H1 (cell line): Measurements from ENCODE around the gene DENND11.

Experiments
- ASH2L ChIP-seq: fragments of 200-600, 300-600 bp; sonication (generic); IDR thresholded peaks from one replicate; pipeline ENCODE4 v1.7.1; 2017; ENCODE audit warnings: low read length
- BACH1 ChIP-seq: IDR thresholded peaks from 2 replicates; pipeline ENCODE4 v1.6.1; 2012; ENCODE audit warnings: low read length, improper control_type of control experiment
- EP300 ChIP-seq, 2 experiments: IDR thresholded peaks; 1 replicate in 1 of 2; 2 replicates in 1 of 2; pipeline ENCODE4 v1.6.1; 2011 to 2012; ENCODE audit warnings: low read depth in 2 of 2, low read length in 2 of 2, mild to moderate bottlenecking in 2 of 2, borderline replicate concordance in 1 of 2, inconsistent platforms in 1 of 2, moderate library complexity in 1 of 2
- EZH2 ChIP-seq: fragments of 200-600 bp; sonication (generic); IDR thresholded peaks from 2 replicates; pipeline ENCODE4 v1.7.1; 2012; ENCODE audit warnings: low read depth, mild to moderate bottlenecking, moderate library complexity, low read length, inconsistent platforms; ENCODE audit not compliant: severe bottlenecking
- JUN ChIP-seq: IDR thresholded peaks from 2 replicates; pipeline ENCODE4 v1.6.1; 2011; ENCODE audit warnings: low read depth, mild to moderate bottlenecking, improper control_type of control experiment, low read length
- RAD21 ChIP-seq, 2 experiments: IDR thresholded peaks in 1 of 2; conservative IDR thresholded peaks in 1 of 2; 2 replicates each; pipeline ENCODE4 v1.6.1; 2011; ENCODE audit warnings: low read depth in 2 of 2, low read length in 2 of 2, improper control_type of control experiment in 1 of 2, inconsistent platforms in 1 of 2, mild to moderate bottlenecking in 1 of 2, moderate library complexity in 1 of 2
- RNF2 ChIP-seq: fragments of 200-900, 300-1000 bp; sonication (generic); IDR thresholded peaks from 2 replicates; pipeline ENCODE4 v1.7.1; 2016; ENCODE audit warnings: borderline replicate concordance, low read depth, mild to moderate bottlenecking, antibody characterized with exemption, low read length; ENCODE audit not compliant: poor library complexity, severe bottlenecking; ENCODE audit errors: missing control alignments
- RXRA ChIP-seq: IDR thresholded peaks from 2 replicates; pipeline ENCODE4 v1.6.1; 2011; ENCODE audit warnings: low read depth, mild to moderate bottlenecking, low read length, moderate library complexity; ENCODE audit not compliant: insufficient read depth
- SIX5 ChIP-seq: IDR thresholded peaks from 2 replicates; pipeline ENCODE4 v1.6.1; 2011; ENCODE audit warnings: mild to moderate bottlenecking, low read depth, low read length
- SP4 ChIP-seq: IDR thresholded peaks from 2 replicates; pipeline ENCODE4 v1.6.1; 2012; ENCODE audit warnings: low read length, inconsistent platforms
- TF ChIP-seq, protein P1 (sequence below): IDR thresholded peaks from 2 replicates; pipeline ENCODE4 v1.6.1; 2012; ENCODE audit warnings: low read length, inconsistent platforms
- TF ChIP-seq, protein P2 (sequence below), 3 experiments: IDR thresholded peaks; 1 replicate in 2 of 3; 2 replicates in 1 of 3; pipeline versions ENCODE4 v1.5.1 to v1.6.1; 2011; ENCODE audit warnings: low read length in 3 of 3, mild to moderate bottlenecking in 3 of 3, inconsistent platforms in 2 of 3, low read depth in 1 of 3, moderate library complexity in 1 of 3; ENCODE audit not compliant: insufficient read depth in 1 of 3; ENCODE audit errors: control extremely low read depth in 1 of 3

DNA sequence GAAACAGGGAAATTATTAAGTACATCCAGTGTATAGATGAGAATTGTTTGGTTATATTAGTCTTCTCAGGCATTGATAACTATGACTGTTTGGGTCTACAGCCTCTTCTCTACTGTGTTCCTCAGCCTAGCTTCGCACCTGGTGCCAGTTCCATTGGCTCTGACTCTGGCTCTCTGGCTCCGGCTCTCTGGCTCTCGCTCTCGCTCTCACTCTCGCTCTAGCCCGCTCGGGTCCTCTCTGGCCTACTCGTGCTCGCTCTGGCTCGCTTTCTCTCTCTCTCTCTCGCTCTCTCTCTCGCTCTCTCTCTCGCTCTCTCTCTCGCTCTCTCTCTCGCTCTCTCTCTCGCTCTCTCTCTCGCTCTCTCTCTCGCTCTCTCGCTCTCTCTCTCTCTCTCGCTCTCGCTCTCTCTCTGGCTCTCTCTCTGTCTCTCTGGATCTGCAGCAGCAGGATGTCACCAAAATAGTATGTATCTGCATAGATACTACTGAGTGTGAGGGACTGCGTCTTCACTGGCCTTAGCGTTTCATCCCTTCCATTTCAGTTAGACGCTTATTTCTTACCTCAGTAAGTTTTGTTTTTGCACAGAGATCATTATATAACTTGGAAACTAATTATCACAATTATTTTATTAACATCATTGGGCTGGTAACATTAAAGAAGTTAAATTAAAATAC is 29.6 kb upstream of the DENND11 start:
- TF ChIP-seq JUN (no peak), RNF2 (no peak), BACH1 (no peak), RAD21 (IDR thresholded peaks at IDR 0.05 in 1 of 2, conservative IDR thresholded peaks at IDR 0.05 in 1 of 2; ENCODE audit: low read depth in 2 of 2, low read length in 2 of 2) (no peak), ASH2L (no peak), SIX5 (no peak), EZH2 (no peak), EP300 (IDR thresholded peaks at IDR 0.05; ENCODE audit: borderline replicate concordance in 1 of 2, low read depth in 2 of 2, low read length in 2 of 2) (no peak), RXRA (no peak), SP4 (no peak)
- TF ChIP-seq, protein P1, sequence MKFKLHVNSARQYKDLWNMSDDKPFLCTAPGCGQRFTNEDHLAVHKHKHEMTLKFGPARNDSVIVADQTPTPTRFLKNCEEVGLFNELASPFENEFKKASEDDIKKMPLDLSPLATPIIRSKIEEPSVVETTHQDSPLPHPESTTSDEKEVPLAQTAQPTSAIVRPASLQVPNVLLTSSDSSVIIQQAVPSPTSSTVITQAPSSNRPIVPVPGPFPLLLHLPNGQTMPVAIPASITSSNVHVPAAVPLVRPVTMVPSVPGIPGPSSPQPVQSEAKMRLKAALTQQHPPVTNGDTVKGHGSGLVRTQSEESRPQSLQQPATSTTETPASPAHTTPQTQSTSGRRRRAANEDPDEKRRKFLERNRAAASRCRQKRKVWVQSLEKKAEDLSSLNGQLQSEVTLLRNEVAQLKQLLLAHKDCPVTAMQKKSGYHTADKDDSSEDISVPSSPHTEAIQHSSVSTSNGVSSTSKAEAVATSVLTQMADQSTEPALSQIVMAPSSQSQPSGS, result no peak
- TF ChIP-seq, protein P2, sequence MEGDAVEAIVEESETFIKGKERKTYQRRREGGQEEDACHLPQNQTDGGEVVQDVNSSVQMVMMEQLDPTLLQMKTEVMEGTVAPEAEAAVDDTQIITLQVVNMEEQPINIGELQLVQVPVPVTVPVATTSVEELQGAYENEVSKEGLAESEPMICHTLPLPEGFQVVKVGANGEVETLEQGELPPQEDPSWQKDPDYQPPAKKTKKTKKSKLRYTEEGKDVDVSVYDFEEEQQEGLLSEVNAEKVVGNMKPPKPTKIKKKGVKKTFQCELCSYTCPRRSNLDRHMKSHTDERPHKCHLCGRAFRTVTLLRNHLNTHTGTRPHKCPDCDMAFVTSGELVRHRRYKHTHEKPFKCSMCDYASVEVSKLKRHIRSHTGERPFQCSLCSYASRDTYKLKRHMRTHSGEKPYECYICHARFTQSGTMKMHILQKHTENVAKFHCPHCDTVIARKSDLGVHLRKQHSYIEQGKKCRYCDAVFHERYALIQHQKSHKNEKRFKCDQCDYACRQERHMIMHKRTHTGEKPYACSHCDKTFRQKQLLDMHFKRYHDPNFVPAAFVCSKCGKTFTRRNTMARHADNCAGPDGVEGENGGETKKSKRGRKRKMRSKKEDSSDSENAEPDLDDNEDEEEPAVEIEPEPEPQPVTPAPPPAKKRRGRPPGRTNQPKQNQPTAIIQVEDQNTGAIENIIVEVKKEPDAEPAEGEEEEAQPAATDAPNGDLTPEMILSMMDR (IDR thresholded peaks at IDR 0.05; ENCODE audit: control extremely low read depth in 1 of 3, insufficient read depth in 1 of 3, low read depth in 1 of 3, low read length in 3 of 3), result no peak
